ELR (cell line): ENCODE data around the gene MAP1LC3C.

Source experiments
- DNase-seq: peaks from one replicate; pipeline ENCODE4 v3.0.0-alpha.2; 2015; ENCODE audit warnings: low read depth

The MAP1LC3C gene

GRCh38 chr1:241999026-241999425 is at the start of gene MAP1LC3C:
TSS of gene MAP1LC3C (minus strand) at chr1:241999098. CDS start at chr1:241999008, 90 bp downstream.
- no peak for DNase-seq

DNA sequence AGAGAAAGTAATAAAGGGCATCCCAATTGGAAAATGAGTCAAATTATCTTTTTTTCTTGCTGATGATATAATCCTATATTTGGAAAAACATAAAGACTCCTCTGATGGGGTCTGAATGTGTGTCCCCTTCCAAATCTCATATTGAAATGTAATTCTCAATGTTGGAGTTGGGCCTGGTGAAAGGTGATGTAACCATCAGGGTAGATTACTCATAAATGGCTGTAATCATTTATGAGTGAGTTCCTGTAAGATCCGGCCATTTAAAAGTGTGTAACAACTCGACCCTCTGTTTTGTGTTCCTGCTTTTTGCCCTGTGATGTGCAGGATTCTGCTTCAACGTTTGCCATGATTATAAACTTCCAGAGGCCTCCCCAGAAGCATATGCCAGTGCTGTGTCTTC is 44.3 kb upstream of the MAP1LC3C start:
- DNase-seq, result no peak

DNA sequence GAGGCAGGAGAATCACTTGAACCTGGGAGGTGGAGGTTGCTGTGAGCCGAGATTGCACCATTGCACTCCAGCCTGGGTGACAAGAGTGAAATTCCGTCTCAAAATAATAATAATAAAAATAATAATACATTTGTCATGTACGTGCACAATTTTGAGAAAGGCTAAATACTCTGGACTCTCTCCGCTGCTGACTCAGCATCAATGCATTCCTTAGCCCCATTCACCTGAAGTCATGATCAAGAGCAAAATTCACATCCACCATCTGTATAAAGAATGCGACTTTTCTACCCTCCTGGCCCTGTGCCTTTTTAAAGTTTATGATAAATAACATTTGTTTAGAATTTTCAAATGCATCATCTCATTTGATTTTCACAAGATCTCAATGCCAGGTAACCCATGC is 35.5 kb upstream of the MAP1LC3C start:
- no peak for DNase-seq

DNA sequence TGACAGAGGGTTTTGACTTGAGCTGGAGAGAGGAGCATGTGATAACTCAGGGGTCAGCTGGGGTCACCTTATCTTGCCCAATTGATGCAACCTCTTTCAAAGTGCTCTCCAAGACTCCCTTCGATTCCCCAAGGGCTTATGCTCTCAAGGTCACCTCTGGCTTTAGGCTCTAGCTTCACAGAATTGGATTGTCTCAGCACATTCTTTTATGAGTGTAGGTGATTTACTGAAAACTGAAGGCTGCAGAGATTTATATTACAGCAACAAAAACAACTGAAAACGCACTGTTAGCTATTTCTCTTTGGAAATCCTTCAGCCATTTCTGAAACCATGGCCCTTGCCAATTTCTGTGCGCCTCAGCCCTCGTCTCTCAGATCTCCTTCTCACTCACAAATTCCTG is 34.5 kb upstream of the MAP1LC3C start:
- DNase-seq, result no peak

GRCh38 chr1:242030071-242030470 is 31.2 kb upstream of the MAP1LC3C start:
- peak; percentile 41 for DNase-seq

- DNase-seq, result no peak
Measured at GRCh38 chr1:242025681-242026080, 26.8 kb upstream of the MAP1LC3C start.

GRCh38 chr1:242023805-242024204 is 24.9 kb upstream of the MAP1LC3C start:
- no peak for DNase-seq

DNA sequence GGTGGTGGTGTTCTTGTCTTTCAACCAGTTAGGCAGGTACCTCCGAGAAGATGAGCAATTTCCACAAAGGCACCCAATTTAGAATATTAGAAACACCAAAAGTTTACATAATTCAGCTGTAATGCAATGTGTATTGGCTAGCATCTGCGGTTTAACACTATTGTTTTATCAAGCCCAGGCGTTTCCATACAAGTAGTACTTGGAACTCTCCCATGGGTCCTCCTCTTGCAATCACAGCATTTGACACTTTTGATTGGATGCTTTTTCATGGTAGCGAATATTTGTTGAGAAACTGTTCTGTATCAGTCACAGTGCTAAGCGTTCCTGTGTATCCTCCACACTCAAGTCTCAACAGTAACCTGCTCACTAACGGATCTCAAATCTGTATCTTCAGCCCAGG is 20.1 kb upstream of the MAP1LC3C start:
- DNase-seq, result no peak

DNA sequence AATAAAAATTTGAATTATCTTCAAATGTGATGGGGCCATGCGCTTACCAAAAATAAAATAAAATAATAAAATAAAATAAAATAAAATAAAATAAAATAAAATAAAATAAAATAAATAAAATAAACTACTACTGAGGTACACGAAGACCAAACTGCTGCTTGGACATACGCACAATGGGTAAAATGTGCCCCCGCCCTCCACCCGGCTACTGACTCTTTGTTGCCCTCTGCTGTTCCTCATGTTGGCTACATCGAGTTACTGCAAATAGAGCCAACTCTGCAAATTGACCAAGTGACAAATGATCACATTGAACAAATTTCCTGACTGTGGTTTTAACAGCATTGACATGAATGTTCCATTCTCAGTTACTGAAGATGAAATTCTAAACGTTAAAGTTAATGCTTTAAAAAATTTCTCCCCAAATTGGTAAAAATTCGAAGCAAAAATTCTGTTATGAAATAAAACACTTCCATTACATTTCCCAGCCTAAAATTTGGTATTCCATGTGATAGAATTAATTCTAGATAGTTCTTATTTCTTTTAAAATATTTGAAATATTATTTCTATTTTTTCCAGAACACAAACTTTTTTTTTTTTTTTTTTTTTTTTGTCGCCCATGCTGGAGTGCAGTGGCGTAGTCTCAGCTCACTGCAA is 18.8 kb upstream of the MAP1LC3C start:
- peak; percentile 68 for DNase-seq

- DNase-seq, result no peak
Measured at GRCh38 chr1:242016479-242016878, 17.6 kb upstream of the MAP1LC3C start.

GRCh38 chr1:242011894-242012660 is 13.2 kb upstream of the MAP1LC3C start:
- peak; percentile 41 for DNase-seq

GRCh38 chr1:242008826-242009495 is 10.1 kb upstream of the MAP1LC3C start:
- DNase-seq, result no peak

- DNase-seq, result no peak
Measured at GRCh38 chr1:242006976-242007375, 8.1 kb upstream of the MAP1LC3C start.

DNA sequence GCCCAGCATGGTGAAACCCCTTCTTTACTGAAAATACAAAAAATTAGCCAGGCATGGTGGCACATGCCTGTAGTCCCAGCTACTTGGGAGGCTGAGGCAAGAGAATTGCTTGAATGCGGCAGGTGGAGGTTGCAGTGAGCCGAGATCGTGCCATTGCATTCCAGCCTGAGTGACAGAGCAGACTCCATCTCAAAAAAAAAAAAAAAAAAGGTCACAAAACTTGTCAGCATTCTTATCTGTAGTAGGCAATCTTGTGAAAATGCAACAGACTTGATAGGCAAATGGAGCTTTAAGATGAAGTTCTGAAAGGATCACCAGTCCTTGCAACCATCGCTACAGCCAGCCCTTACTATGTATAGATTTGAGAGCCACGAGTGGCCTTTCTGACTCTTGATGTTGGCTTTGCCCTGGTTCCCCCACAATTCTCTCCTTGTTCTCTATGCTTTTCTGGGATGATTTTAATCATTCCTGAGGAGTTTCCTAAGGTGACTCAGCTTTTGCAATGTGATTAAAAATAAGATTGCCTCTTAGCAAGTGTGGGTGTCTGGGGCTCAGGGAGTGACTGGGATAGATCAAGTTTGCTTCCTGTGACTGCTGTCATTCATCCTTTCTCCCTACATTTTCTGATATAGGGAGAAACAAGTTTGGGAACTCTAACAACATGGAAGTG is 7.1 kb upstream of the MAP1LC3C start:
- DNase-seq, result peak; percentile 45

DNA sequence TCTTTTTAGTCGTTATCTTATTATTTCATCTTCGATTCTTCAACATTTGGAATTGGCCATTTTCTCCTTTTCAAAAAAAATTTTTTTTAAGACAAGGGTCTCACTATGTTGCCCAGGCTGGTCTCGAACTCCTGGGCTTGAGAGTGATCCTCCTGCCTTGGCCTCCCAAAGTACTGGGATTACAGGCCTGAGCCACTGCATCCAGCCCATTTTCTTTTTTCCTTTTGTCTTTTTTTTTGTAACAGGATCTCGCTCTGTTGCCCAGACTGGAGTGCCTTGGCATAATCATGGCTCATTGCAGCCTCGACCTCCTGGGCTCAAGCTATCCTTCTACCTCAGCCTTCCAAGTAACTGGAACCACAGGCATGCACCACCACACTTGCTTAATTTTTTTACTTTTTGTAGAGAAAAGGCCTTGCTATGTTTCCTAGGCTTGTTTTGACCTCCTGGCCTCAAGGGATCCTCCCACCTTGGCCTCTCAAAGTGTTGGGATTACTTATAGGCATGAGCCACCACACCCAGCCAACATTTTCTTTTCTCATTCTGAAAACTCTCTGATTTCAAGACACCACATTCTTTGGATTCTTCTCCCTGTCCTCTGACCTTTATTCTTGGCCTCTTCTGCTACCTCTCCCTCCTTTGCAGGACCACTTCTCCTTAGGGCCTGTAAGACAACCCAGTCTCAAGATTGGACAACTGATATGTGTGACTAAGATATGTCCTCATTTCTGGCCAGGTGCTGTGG is 6.0 kb upstream of the MAP1LC3C start:
- DNase-seq, result no peak

DNA sequence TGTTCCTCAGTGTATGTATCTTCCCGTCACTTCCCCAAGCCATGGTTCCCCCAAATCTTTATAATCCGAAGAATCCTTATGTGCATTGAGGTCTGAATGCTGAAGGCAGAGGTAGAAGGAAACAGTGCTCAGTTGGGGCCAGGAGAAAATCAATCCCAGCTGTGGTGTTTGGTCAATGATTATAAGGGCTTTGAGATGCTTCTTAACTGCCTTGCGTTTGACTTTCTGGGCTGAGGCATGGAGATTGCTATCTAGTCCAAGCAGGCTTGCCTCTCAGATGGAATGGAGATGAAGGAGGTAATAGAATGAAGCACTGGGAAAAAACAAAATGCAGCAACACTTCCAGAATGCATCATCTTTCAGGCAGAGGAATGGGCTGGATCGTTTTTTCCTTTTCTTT is 3.6 kb upstream of the MAP1LC3C start:
- no peak for DNase-seq

- no peak for DNase-seq
Measured at GRCh38 chr1:242002072-242002471, 3.2 kb upstream of the MAP1LC3C start.

DNA sequence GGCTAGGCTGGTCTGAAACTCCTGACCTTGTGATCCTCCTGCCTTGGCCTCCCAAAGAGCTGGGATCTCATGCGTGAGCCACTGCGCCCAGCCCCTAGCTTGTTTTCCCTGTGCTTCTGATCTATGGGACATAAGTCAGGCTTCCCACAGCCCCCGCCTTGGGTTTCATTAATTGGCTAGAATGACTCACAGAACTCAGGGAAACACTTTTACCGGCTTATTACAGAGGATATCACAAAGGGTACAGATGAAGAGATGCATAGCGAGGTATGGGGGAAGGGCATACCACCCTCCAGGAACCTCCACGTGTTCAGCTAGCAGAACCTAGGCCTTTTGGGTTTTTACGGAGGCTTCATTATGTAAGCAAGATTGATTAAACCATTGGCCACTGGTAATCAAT is 1.5 kb upstream of the MAP1LC3C start:
- no peak for DNase-seq

GRCh38 chr1:241998412-241998921 is 431 bp downstream of the MAP1LC3C start:
- peak; percentile 91 for DNase-seq

DNA sequence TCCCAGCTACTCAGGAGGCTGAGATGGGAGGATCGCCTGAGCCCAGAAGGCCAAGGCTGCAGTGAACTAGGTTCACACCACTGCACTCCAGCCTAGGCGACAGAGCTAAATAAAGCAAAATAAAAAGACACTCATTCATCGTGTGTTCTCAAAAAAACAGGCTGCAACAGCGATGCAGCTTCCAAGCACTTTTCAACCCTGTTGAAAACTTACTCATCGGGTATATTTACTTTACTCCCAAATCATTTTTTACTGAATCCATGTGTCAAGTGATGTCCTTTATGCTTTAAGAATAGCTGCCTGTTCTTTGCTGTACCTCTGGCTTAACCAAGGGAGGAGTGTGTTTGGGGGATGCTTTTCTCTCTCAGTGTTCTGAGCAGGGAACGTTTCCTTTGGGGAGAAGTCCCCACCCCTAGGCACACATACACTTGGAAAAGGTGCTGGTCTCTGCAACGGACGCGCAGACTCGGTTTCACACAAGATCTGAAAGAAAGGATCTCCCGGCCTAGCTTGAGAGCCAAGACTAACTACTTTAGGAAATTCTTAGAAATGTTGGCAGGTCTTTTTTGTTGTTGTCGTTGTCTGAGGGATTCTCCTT is 1.4 kb downstream of the MAP1LC3C start:
- DNase-seq, result no peak

- DNase-seq, result no peak
Measured at GRCh38 chr1:241994171-241994570, 4.7 kb downstream of the MAP1LC3C start.
